Type B pancreatic cell (in vitro differentiated cells): ENCODE data around the gene LAPTM5. TPM values are rescaled to one million over a fixed set of nuclear protein-coding genes. Genes with fewer than 3 reads are reported as not detected.
A peak's percentile ranks its signal among the peaks of the same experiment; 100 is the strongest.

Experiments
- DNase-seq: peaks from one replicate; pipeline ENCODE4 v3.0.0; 2021; ENCODE audit warnings: mixed read lengths; ENCODE audit not compliant: unreplicated experiment; ENCODE audit errors: extremely low spot score
- H3K27ac Mint-ChIP-seq: 2 replicates; pipeline ENCODE4 v1.8.0; 2021; ENCODE audit warnings: mild to moderate bottlenecking, mixed read lengths
- H3K27me3 Mint-ChIP-seq: 2 replicates; pipeline ENCODE4 v1.8.0; 2021; ENCODE audit warnings: mixed read lengths
- H3K36me3 Mint-ChIP-seq: 2 replicates; pipeline ENCODE4 v1.8.0; 2021; ENCODE audit warnings: mixed read lengths
- H3K4me1 Mint-ChIP-seq: one replicate; pipeline ENCODE4 v1.8.0; 2021; ENCODE audit warnings: mixed read lengths; ENCODE audit not compliant: unreplicated experiment
- H3K4me3 Mint-ChIP-seq: 2 replicates; pipeline ENCODE4 v1.8.0; 2021; ENCODE audit warnings: mild to moderate bottlenecking, mixed read lengths
- H3K9me3 Mint-ChIP-seq: 2 replicates; pipeline ENCODE4 v1.8.0; 2021; ENCODE audit warnings: mixed read lengths
- CTCF ChIP-seq: fragments of 200-600 bp; sonication (generic); conservative IDR thresholded peaks from 2 replicates; pipeline ENCODE4 v1.5.0; 2021; ENCODE audit warnings: antibody characterized with exemption, mild to moderate bottlenecking
- microRNA-seq: library from miRNA; unstranded; fragments of <30 nt; microRNA quantifications from one replicate; pipeline ENCODE4, GENCODE V29; 2020
- total RNA-seq: library from RNA; stranded (reverse); gene quantifications from 2 replicates; pipeline ENCODE4 v1.2.1, GENCODE V29; 2021; ENCODE audit warnings: low replicate concordance

The LAPTM5 gene
- total RNA-seq, 1 donor from 2014 or later: 0.24 TPM

GRCh38 chr1:30686236-30686935, 71.2 kb downstream of the LAPTM5 start:
- no peak for TF ChIP-seq CTCF
- Mint-ChIP-seq H3K36me3 (no peaks in the 10 kb centered on the region), H3K27me3 (peaks cover 62% of the 10 kb centered on the region), H3K4me3 (peak overlapping the region; percentile 51), H3K27ac (no peak overlapping the region), H3K9me3 (no peaks in the 10 kb centered on the region), H3K4me1 (peaks cover 25% of the 10 kb centered on the region)
- no peak for DNase-seq

- DNase-seq: no peak
- Mint-ChIP-seq H3K36me3 (no peaks in the 10 kb centered on the region), H3K4me3 (peak overlapping the region; percentile 31), H3K27me3 (peaks cover 63% of the 10 kb centered on the region), H3K4me1 (peaks cover 23% of the 10 kb centered on the region), H3K27ac (no peak overlapping the region), H3K9me3 (no peaks in the 10 kb centered on the region)
- no peak for TF ChIP-seq CTCF
Observed at GRCh38 chr1:30685796-30686165, 71.8 kb downstream of the LAPTM5 start.

- H3K36me3 Mint-ChIP-seq: no peaks in the 10 kb centered on the region
- peak overlapping the region; percentile 66 for H3K4me3 Mint-ChIP-seq
- H3K4me1 Mint-ChIP-seq: peaks cover 19% of the 10 kb centered on the region
- H3K27ac Mint-ChIP-seq: no peak overlapping the region
- H3K27me3 Mint-ChIP-seq: peaks cover 63% of the 10 kb centered on the region
- peak; percentile 39 for TF ChIP-seq CTCF
- no peaks in the 10 kb centered on the region for H3K9me3 Mint-ChIP-seq
- no peak for DNase-seq
Observed at GRCh38 chr1:30684881-30685795, 72.4 kb downstream of the LAPTM5 start.

GRCh38 chr1:30684259-30684658, 73.3 kb downstream of the LAPTM5 start:
- Mint-ChIP-seq H3K36me3 (no peaks in the 10 kb centered on the region), H3K9me3 (no peaks in the 10 kb centered on the region), H3K4me1 (peaks cover 10% of the 10 kb centered on the region), H3K27ac (no peak overlapping the region), H3K27me3 (peaks cover 63% of the 10 kb centered on the region), H3K4me3 (no peak overlapping the region)
- no peak for DNase-seq
- no peak for TF ChIP-seq CTCF

- no peak for TF ChIP-seq CTCF
- Mint-ChIP-seq H3K27ac (no peak overlapping the region), H3K27me3 (peaks cover 59% of the 10 kb centered on the region), H3K4me3 (no peak overlapping the region), H3K9me3 (no peaks in the 10 kb centered on the region), H3K4me1 (peaks cover 10% of the 10 kb centered on the region), H3K36me3 (no peaks in the 10 kb centered on the region)
- DNase-seq: no peak
Observed at GRCh38 chr1:30683699-30684098, 73.9 kb downstream of the LAPTM5 start.

Small RNAs within 50 kb of the gene (microRNA-seq; reads per million reads assigned to microRNA genes)
- gene MIR4420: not detected

Other genes with a start within 250 kb of the LAPTM5 start
- 0.24 and 0.40 TPM in 2 replicates for gene MATN1, start 34.2 kb downstream of the LAPTM5 start, total RNA-seq
- gene SDC3, start 151.0 kb upstream of the LAPTM5 start, total RNA-seq: 46.7 and 54.2 TPM in 2 replicates